ENCODE data around the gene SCART1.
"Not testable (repeated sequence)": the region's sequence is repeated elsewhere in the genome, so short reads cannot be mapped to it uniquely, and the experiment has no call there.

The SCART1 gene

DNA sequence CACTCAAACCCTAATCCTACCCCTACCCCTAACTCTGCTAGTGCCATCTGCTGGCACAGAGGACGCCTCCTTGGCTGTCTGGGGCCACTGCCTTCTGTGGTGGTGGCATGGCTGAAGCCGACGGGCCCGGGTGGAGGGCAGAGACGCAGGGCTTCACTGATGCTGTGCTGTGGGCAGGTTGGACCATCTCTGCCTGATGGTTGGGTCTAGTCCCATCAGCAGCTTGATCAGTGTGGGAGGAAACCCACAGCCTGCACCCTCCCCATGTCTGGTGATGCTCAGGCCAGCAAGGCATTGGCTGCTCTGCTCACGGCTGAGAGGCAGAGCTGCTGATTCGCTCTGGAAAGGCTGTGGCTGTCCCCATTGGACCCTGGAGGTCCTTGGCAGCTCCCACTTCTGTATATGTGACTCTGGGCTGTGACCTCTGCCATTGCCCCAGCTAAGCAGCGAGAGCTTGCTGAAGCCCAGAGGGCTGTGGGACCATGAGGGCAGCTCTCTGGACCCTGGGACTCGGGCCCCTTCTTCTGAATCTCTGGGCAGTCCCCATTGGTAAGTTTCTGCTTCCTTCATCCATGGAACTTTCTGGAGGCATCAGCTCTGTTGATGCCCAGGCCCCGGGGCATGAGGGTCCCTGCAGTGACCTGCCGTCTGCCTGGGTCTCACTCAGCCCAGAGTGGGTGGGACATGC, at the start of gene SCART1:
SCART1 (plus strand) TSS at position 430 of the 688 bp plus-strand sequence; CDS start at position 483, 53 bp downstream.
- DNase-seq, result no peak

DNA sequence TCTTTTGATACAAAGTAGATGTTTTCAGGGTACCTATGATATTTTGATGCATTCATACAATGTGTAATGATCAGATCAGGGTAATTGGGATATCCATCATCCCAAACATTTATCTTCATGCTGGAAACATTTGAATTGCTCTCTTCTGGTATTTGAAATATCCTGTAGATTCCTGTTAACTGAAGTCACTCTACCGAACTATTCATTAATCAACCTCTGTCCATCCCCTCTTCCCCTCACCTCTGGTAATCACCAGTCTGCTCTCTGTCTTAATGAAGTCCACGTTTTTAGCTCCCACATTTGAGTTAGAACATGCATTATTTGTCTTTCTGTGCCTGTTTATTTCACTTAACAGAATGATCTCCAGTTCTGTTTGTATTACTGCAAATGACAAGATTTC, 48.5 kb upstream of the SCART1 start:
- DNase-seq, result no peak

DNA sequence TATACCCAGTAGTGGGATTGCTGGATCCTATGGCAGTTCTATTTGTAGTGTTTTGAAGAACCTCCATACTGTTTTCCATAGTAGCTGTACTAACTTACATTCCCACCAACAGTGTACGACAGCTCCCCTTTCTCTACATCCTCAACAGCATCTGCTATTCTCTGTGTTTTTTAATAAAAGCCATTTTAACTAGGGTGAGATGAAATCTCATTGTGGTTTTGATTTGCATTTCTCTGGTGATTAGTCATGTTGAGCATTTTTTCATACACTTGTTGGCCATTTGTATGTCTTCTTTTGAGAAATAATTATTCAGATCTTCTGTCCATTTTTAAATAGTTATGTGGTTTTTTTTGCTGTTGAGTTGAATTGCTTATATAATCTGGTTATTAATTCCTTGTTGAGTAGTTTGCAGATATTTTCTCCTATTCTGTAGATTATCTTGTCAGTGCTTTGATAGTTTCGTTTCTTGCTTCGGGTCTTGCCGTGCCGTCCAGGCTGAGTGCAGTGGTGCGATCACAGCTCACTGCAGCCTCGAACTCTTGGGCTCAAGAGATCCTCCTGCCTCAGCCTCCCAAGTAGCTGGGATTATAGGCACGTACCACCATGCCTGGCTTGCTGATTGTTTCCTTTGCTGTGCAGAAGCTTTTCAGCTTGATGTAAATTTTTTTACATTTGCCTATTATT, 47.8 kb upstream of the SCART1 start:
- DNase-seq, result no peak

DNA sequence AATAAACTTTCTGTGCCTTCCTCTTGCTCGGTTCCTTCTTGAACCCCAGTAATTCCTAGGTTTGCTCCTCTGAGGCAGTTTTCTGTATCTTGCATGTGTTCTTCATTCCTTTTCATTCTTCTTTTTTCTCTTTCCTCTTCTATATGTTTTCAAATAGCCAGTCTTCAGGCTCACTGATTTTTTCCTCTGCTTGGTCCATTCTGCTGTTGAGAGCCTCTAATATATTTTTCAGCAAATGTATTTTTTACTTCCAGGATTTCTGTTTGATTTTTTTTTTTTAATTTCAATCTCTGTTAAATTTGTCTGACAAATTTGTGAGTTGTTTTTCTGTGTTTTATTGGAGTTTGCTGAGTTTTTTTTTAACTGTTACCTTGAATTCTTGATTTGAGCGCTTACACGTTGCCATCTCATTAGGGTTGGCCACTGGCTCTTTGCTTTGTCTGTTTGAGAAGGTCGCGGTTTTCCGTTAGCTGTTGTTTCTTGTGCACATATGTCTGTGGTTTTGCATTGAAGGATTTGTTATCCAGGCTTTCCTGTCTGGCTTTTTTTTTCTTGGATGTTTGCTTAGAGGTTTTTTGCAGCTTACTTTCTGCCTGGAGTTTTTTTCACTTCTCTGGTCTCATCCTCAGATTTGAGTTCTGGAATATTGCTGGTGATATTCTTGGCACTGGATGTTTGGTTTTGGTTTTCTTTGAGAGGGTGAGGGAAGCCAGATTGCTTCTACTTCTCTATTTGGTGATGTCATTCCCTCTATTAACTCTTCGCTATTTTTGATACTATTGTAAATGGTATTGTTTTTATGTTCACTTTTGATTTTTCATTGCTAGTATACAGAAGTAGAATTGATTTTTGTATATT, 42.0 kb upstream of the SCART1 start:
- DNase-seq, result no peak

DNA sequence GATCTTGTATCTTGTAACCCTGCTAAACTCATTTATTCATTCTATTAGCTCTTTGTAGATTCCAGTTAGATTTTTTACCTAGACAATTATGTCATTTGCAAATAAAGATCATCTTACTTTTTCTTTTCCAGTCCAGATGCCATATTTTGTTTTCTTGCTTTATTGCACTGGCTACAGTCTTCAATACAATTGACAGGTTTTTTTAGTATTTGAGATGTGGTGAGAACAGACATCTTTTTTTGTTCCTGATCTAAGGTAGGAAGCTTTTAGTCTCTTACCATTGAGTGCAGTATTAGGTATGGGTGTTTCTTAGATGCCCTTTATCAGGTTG, 41.4 kb upstream of the SCART1 start:
- DNase-seq, result no peak

DNA sequence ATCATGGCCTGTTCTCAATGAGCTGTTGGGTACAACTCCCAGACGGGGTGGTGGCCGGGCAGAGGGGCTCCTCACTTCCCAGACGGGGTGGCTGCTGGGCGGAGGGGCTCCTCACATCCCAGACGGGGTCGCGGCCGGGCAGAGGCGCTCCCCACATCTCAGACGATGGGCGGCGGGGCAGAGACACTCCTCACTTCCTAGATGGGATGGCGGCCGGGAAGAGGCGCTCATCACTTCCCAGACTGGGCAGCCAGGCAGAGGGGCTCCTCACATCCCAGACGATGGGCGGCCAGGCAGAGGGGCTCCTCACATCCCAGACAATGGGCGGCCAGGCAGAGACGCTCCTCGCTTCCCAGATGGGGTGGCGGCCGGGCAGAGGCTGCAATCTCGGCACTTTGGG, 39.3 kb upstream of the SCART1 start:
- DNase-seq, result not testable (repeated sequence)

DNA sequence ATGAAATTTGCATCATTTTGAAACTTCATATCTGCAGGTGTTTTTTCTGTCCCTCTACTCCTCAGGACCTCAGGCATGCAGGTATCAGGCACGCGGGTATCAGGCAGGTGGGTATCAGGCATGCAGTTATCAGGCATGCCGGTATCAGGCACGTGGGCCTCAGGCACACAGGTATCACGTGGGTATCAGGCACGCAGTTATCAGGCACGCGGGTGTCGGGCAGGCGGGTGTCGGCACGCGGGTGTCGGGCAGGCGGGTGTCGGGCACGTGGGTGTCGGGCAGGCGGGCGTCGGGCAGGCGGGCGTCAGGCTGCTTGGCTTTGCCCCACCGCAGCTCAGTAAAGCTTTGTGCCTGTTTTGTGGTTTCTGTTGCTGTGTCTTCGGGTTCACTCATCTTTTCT, 38.0 kb upstream of the SCART1 start:
- no peak for DNase-seq

DNA sequence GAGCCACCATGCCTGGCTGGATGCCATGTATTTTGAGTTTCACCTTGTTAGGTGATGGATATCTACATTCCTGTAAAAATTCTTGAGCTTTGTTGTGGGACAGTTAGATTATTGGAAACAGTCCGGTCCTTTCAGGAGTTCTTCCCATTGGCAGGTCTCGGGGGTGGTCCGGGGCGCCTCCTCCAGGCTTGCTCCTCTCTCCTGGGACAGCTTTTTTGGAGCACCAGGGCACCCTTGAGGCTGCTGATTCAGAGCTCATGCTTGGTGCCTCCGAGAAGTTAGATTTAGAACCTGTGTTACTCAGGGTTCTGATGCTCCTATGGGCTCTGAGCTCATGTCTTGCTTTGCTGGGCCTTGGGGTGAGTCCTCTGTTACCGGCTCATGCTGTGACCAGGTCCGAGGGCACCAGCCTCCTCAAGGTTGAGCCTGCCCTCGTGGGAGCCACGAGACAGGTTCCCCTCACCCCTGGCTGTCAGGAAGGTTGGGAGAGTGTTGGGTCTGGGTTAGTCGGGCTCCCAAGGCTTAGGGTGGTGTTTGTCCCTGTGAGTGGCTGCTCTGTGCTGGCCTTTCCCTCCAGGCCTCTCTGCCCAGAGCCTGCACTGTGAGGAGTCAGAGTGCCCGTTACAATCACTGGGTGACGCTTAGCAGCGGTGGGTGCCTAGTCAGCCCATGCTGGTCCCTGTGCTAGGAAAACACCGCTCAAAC, 35.3 kb upstream of the SCART1 start:
- DNase-seq, result no peak

DNA sequence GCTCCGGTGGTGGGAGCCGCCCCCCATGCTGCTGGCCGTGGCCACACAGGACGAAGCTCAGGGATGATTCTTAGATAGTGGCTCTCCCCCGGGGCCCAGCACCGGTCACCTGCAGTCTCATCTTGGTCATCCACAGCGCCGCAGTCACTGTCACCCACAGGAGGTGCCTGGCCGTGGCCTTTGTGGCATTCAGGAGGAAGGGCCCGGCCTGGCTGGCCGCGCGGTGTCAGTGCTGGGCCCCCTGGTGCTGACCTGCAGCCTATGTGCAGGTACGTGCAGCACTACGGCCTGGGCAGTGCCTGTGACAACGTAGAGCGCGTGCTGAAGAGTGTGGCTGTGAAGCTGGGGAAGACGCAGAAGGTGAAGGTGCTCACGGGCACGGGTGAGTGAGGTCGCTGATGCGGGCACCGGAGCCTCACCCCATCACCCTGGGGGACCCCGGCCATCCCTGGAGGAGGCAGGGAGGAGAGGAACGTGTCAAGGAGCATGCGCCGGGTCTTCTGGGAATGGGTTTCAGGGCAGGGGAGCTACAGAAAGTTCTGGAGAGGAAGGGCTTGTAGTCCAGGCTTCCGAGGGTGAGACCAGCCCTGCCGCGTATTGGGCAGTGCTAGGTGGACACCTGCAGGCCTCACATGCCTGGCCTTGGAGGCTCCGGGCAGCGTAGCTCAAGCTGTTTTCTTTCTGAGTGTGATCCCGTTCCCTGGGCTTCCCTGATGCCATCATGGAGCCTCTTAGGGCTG, 34.4 kb upstream of the SCART1 start:
- no peak for DNase-seq

DNA sequence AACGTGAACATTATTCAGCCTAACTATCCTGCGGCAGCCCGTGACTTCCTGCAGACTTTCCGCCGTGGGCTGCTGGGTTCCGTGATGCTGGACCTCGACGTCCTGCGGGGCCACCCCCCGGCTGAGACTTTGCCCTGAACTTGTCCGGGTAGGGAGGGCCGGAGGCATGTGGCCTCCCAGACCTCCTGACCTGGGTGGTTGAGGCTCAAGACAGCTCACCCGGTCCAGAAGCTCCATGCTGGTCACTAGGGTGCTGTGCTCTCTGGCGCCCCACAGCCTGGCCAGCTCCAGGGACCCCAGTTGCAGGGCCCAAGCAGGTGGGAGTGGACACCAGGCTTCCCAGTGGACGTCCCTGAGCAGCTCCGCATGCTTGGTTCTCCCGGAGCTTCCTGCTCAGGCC, 33.7 kb upstream of the SCART1 start:
- DNase-seq, result no peak

DNA sequence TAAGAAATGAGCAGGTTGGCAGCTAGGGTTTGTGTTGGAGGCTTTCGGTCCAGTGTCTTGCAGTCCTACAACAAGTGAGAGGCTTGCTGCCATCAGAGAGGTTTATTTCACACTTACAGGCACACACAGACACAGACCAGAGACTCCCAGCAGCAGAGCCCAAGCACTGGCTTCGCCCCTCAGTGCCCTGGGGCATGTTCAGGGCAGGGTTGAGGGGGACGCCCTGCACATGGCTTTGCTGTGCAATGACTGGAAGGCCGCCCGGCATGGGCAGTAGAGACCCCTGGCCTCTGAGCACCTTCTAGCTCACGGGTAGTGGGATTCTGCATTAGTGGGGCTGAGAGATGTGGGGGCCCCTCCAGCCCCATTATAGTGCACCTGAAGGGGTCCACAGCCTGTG, 33.2 kb upstream of the SCART1 start:
- DNase-seq, result no peak

DNA sequence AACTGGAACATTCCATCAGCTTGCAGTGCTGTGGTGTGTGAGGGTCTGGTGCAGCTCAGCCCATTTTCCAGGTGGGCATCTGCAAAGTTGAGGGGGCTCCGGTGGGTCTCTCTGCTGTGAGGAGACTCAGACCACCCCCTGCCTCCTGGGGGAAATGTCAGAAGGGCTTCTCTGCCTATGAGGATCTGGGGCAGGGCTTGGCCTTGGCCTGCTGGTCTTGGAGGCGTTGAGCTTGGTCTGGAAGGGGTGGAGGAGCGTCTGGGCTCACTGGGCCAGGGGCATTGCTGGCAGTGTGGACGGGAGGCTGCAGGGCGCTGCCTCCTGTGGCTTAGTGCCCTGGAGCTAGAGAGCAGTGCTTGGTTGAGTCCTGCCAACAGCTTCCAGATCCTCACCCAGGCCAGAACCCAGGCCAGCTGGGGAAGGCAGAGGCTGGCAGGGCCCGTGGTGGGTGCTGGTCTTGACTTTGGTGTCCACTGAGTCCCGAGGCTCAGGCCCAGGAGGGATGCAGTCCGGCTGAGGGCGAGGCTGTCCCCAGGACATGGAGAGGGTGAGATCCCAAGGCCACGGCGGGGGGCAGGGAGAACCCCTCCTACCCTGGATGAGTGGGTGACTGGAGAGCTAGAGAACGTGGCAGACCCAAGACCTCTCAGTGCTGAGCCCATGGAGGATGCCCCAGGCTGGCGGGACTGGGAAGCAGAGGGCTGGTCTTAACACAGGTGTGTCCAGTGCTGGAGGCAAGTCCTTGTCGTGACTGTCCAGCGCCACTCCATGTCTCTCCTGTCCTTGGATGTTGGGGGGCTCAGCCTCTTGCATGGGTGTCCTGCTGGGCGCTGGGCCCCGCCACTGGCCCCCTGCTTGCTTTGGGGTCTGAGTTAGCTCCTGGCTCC, 32.2 kb upstream of the SCART1 start:
- DNase-seq, result no peak

DNA sequence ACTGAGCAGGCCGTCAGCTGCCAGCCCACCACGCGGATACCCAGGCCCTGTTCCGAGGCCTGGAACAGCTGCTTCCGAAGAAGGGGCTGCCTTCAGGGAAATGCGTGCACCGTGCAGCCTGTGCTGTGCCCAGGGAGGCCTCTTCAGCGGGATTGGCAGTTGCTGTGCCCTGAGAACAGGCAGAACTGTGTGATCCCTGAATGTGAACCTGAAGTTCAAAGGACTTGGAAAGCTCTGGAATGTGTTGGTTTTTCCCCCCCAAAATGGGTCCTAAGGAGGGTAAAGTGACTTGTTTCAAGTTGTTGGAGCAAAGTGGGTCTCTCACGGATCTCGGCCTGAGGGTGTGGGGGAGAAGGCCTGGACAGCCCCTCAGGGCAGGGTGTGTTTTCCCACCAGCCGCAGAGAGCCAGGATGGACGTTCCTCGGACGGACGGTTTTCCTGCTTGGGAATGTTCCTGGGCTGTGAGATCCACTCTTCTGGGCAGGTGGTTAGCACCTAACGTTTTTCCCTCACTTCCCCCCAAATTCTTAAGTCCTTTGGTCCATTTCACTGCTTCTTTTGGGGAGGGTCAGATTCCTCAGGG, 31.4 kb upstream of the SCART1 start:
- no peak for DNase-seq

DNA sequence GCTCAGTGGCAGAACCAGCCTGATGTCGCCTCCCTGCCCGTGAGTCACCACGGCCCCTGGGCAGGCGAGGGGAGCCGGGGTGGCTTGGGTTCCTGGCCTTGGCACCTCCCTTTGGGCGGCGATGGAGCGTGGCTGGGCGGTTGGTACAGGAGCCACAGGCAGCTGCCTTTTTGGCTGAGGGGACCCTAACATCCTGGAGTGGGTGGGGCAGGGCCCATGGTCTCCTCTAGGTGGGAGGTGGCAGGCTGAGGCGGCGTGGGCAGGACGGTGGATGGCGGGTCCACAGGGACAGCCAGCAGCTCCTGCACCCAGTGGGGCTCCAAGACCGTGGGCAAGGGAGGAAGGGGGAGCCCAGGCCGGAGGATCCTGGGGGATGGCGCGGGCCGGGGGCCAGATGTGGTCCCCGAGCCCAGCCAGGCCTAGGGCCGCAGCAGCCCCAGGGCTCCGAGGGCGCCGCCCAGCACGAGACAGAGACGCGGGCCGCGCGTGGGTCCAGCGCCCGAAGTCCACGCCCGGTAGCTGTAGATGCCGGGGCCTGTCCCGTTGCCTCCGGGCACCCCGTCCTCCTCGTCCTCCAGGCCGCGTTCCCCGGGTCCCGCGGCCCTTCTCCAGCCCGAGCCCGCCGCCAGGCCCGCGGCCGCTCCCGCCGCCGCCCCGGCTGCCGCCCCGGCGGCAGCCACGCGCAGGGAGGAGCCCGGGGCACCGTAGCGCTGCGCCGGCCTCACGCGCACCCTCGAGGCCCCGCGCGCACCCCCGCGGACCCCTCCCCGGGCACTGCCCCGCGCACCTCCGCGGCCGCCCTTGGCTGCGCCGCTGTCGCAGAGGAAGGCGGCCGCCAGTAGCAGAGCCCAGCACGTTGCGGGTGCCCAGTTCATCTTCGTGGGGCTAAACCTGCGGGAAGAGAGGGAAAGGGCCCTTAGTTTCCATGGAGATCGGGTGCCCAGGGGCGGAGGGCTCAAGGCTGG, 30.7 kb upstream of the SCART1 start:
- DNase-seq, result no peak

DNA sequence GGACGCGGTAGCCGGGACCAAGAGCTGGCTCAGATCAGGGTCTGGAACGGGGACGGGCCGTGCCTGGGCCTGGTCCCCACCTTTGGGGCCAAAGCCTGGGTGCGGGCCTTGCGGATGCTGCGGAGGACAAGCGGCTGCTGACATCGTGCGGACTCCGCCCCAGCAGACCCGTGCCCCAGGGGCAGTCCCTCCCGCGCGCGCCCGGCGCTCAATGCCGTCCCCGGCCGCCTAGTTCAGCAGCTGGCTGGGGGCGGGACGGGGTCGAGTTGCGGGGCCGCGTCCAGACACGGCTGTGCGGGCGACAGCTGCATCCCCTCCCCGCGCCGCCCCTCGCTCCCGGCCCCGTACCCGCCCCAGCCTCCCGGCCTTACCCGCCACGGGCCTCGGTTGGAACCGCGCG, 29.6 kb upstream of the SCART1 start:
- DNase-seq, result not testable (repeated sequence)

DNA sequence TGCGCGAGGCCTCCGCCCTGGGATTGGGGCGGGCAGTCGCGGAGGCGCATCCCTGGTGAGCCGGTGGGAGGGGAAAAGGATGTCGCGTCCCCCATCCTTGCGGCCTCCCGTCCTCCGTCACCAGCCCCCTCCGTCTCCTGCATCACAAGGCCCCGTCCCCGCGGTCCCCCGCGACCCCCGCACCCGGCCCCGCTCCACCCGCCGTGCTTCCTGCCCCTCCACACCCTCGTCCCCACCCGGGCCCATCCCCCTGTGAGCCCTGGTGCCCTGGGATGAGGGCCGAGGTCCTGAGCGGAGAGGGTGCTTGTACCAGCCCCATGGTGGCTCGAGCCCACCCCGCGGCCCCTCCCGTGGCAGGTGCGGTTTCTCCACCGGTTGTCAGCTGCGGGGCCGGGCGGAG, 29.1 kb upstream of the SCART1 start, which contains the start of gene SPRN:
SPRN (minus strand) TSS at position 25 of the 400 bp plus-strand sequence. CDS start 944 bp downstream, outside the sequence.
- not testable (repeated sequence) for DNase-seq

DNA sequence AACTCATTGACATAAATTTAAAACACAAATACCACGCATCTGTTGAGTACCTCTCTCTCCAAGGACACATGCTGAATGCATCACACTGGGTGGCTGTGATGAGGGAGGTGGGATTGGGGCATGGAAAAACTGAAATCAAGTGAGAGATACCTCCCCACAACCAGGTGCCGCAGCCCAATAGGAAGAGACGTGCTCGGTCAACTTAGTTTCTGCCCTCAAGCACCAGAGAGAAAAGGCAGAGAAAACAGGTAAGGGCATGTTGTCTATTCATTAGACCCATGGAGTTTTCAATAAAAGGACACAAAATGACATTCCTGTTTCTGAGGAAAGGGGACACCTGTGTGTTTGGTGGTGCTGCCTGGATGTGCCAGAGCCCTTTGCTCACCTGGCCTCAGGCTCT, 24.2 kb upstream of the SCART1 start:
- not testable (repeated sequence) for DNase-seq

DNA sequence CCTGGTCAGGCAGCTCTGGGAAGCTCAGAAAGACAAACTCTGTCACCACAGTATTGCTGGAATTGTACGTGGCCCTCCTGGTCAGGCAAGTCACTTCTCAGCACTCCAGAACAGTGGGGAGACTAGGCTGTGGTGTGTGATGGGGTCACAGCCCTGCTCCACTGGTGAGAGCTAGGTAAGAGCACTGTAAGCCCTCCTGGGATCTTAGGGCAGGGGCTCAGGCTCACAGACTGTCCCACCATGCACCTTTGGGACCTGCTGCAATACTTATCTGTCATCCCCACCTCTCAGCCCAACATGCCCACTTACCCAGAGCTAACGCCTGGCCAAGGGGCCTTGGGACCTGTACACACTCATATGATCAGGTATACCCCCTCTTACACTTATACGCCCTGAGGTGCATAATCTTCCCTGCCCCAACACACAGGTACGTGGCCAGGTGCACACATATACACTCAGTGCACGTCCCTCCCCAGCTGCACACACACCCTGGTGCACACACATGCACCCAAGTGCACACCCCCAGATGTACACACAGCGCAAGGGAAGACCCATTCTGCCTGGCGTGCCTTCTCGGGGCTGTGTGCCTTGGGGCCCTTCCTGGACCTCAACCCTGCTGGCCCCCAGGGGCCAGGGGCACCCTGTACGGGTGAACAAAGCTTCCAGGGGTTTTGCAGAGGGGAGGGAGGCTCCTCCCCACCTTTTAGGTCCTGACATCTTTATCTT, 21.7 kb upstream of the SCART1 start:
- not testable (repeated sequence) for DNase-seq

DNA sequence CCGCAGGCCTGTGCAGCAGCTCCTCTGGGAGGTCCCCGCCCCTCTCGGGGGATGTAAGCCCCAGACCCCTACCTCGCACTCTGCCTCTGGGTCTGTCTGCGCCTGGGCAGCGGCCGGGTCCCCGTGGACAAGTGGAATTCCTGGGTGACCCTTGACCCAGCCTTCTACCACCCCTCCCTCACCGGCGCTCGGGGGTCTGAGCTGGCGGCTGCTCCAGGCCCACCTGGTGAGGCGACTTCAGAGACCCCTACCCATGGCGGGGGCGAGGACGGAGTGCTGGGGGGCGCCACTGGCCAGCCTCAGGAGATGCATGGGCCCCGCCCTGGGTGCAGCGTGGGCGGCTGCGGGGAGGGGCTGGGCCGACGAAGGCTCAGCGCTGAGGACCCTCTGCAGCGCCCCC, 21.0 kb upstream of the SCART1 start:
- DNase-seq, result not testable (repeated sequence)
